Ascending aorta (tissue), 2 donors: Measurements from ENCODE around the gene CCDC142. TPM values are rescaled to one million over a fixed set of nuclear protein-coding genes. Genes with fewer than 3 reads are reported as not detected.

ENCODE experiments used
- DNase-seq, 2 donors: peaks; one replicate each; pipeline ENCODE4 v3.0.0-alpha.2; 2019; ENCODE audit warnings: low spot score in 2 of 2
- H3K27ac ChIP-seq, 2 donors: fragments of 200-600 bp; sonication (generic); one replicate each; pipeline ENCODE4 v1.5.1; 2016 to 2017; ENCODE audit warnings: mild to moderate bottlenecking in 1 of 2
- H3K27me3 ChIP-seq: fragments of 200-600 bp; sonication (generic); one replicate; pipeline ENCODE4 v1.5.1; 2017
- H3K36me3 ChIP-seq, 2 donors: fragments of 200-600 bp; sonication (generic); one replicate each; pipeline ENCODE4 v1.5.1; 2016
- H3K4me1 ChIP-seq, 2 donors: fragments of 200-600 bp; sonication (generic); one replicate each; pipeline ENCODE4 v1.5.1; 2016 to 2017; ENCODE audit warnings: mild to moderate bottlenecking in 1 of 2
- H3K4me3 ChIP-seq, 2 donors: fragments of 200-600 bp; sonication (generic); one replicate each; pipeline ENCODE4 v1.5.1; 2016 to 2017; ENCODE audit warnings: mild to moderate bottlenecking in 1 of 2
- H3K9me3 ChIP-seq, 2 donors: fragments of 200-600 bp; sonication (generic); one replicate each; pipeline ENCODE4 v1.5.1; 2016
- CTCF ChIP-seq, 3 experiments: fragments of 200-600 bp in 2 of 3; fragments of 450-650 bp in 1 of 3; sonication (generic) in 2 of 3; IDR thresholded peaks; one replicate each; pipeline ENCODE4 v1.5.1; 2016 to 2019; ENCODE audit warnings: antibody characterized with exemption in 3 of 3, mild to moderate bottlenecking in 1 of 3, moderate library complexity in 1 of 3
- intact Hi-C: fragments of 100-400 bp; cut with DNase I; formaldehyde crosslinking; loops from one replicate; pipeline ENCODE4 v1.15.1; 2023
- total RNA-seq: library from RNA; depleted of rRNA; stranded (reverse); fragments of >200 nt; gene quantifications from one replicate; pipeline ENCODE4 v1.1.0, GENCODE V29; 2016

The CCDC142 gene
- total RNA-seq, 1 donor from 2014 or later = 16.5 TPM

DNA sequence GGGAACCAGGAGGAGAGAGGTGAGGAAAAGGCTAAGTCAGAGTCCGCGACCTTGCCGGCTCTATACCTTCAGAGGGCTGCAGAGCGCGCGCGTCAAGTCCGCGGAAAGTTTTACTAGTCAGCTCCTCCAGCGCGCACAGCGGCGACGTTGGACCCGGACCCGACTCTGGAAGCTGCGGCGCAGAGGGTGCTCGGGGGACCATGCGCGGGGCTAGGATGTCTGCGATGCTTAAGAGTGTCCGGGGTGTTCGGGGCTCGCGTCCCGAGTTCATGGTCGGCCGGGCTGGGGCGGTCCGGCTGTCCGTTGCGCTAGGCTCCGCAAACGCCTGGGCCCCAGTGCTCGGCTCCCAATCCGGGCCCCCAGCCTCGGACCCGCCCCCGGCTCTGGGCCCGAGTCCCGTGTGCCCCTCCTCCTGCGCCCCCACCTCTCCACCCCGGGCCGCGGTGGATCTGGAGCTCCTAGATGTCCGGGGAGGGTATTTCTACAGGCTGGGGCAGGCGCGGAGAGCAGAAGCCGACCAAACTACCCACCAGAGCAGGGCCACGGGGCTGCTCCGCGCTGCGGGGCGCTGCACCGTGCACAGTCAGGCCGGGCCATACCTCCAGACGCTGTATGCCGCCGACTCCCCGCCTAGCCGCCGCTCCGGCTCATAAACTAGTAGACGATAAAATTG lies 16.6 kb upstream of the CCDC142 start, which contains the start of gene LBX2:
TSS of gene LBX2 (minus strand) at position 337 of the 673 bp plus-strand sequence. CDS start at position 271, 66 bp downstream.
- Histone ChIP-seq H3K4me3 (peak within 1 kb of the TSS; percentile 12 to 51), H3K27me3 (peaks cover 5% of the 10 kb centered on the region), H3K4me1 (peaks cover 3 to 13% of the 10 kb centered on the region in 2 donors), H3K27ac (no peak within 1 kb of the TSS), H3K36me3 (no peaks in the 10 kb centered on the region), H3K9me3 (no peaks in the 10 kb centered on the region)
- TF ChIP-seq CTCF (IDR thresholded peaks at IDR 0.05) = no peak
- no peak for DNase-seq
- intact Hi-C loops = no loop called here

DNA sequence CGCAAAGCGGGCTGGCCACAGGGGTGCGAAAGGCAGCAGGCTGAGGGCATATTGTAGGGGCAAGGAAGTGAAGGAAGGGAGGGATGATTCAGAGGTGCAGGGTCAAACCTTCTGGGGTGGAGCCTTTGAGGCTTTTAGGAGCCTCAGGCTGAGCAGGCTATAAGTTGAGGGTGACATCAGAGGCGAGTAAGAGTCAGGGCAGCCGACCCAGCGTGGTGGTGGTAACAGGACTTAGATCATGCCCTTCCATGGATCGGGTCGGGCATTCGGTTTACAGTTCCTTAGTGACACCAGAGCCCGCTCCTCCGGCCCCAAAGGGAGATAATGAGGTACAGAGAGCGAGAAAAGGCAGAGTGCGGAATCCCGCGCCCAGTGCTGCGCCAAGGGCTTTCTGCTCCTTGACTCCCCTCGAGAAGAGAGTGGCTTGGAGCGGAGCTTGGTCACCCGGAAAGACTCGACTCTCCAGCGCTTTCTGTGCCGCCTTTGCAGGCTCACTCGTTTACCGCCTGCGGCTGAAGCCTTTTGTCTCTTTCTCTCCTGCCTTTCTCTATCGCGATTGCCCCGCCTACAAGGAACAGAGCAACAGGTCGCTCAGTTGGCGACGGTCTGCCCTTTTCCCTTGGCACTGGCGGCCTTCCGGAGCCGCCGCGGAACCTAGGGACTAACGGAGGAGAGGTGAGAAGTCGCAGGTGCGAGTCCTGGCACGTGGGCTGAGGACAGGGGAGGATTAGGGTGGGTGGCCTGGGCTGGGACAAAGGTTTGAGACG lies 15.9 kb upstream of the CCDC142 start:
- H3K4me3 ChIP-seq = peak overlapping the region; percentile 12 to 51
- H3K27me3 ChIP-seq = peaks cover 5% of the 10 kb centered on the region
- intact Hi-C loops = no loop called here

DNA sequence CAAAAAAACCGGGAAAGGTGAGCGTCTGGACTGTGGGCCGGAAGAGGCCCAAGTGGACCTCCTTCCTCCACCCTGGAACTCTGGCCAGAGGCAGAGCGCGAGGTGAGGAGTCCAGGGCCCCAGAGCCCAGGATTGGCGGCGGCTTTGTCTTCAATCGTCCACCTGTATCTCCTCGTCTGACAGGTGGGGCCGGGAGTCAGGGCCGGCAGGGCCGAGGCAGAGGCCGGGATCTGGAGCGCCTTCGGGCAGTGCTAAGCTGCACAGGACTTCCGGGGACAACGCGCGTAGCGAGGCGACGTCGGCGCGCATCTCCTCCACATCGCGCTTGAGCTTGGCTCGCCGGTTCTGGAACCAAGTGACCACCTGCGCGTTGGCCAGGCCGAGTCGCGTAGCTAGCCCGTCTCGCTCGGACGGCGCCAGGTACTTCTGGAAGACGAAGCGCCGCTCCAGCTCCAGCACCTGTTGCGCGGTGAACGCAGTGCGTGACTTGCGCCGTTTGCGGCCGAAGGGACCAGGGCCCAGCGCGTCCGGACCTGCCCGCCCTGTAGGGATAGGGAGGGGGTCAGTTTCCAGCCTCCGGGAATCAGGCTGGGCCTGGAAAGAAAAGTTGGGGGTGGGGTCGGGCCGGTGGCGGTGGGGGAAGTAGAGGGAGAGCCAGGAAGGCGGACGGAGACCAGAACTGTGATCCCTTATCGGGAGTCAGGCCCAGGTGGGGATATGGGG lies 15.1 kb upstream of the CCDC142 start:
- Histone ChIP-seq H3K9me3 (no peaks in the 10 kb centered on the region), H3K27ac (no peak overlapping the region), H3K36me3 (peaks cover 6 to 9% of the 10 kb centered on the region in 2 donors), H3K27me3 (peaks cover 5% of the 10 kb centered on the region), H3K4me3 (peak overlapping the region; percentile 9 to 51), H3K4me1 (peaks cover 0 to 8% of the 10 kb centered on the region in 2 donors)
- no peak for TF ChIP-seq CTCF (IDR thresholded peaks at IDR 0.05)
- intact Hi-C loops = no loop called here
- DNase-seq = no peak

More for the DNA sequence above, 15.9 kb upstream of the CCDC142 start:
- Histone ChIP-seq H3K9me3 (no peaks in the 10 kb centered on the region), H3K4me1 (peaks cover 3 to 13% of the 10 kb centered on the region in 2 donors), H3K36me3 (peaks cover under 1 to 2% of the 10 kb centered on the region in 2 donors), H3K27ac (no peak overlapping the region)
- TF ChIP-seq CTCF (IDR thresholded peaks at IDR 0.05) = no peak
- DNase-seq = no peak

DNA sequence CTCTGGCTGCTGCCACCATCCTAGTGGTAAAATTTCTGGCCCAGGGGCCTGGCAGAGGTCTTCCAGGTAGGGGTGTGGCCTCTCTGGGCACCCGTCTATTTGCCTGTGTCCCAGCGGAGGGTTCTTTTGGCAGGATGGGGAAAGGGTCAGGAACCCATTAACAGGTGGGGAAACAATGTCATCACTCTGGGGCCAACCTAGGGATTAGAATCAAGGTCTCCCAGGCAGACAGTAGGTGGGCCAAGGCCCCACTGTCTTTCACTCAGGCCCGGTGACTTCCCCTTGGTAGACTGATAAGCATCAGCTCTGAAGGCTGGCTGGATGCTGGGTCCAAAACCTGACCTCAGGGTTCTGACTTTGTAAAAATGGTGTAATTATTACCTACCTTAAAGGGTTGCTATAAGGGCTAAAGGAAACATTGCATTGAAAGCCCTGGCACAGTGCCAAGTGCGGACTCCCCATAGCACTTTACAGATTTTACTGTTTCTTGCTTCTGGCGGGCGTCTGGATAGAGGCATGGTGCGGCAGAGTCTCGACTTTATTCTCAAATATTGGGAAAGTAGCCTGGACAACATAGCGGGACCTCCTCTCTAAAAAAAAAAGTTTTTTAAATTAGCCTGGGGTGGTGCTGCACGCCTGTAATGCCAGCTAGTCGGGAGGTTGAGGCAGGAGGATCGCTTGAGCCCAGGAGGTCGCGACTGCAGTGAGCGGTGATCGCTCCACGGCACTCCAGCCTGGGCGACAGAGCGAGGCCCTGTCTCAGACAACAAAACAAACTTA lies 14.4 kb upstream of the CCDC142 start:
- DNase-seq = no peak
- peaks cover 5% of the 10 kb centered on the region for H3K27me3 ChIP-seq

More for the DNA sequence above, 14.4 kb upstream of the CCDC142 start:
- Histone ChIP-seq H3K9me3 (no peaks in the 10 kb centered on the region), H3K4me1 (peaks cover 0 to 8% of the 10 kb centered on the region in 2 donors), H3K27ac (no peak overlapping the region), H3K4me3 (peak overlapping the region; percentile 9 to 51), H3K36me3 (peaks cover 14 to 17% of the 10 kb centered on the region in 2 donors)
- TF ChIP-seq CTCF (IDR thresholded peaks at IDR 0.05) = no peak
- intact Hi-C loops = no loop called here
